BE2C (cell line): Measurements from ENCODE around the gene DBR1.

Experiments used
- DNase-seq: peaks from one replicate; pipeline ENCODE4 v3.0.0-alpha.2; 2020
- H3K27me3 ChIP-seq: fragments of 250-450 bp; sonication (Bioruptor Pico); 2 replicates; pipeline ENCODE4 v1.5.1; 2020; ENCODE audit warnings: mild to moderate bottlenecking
- H3K36me3 ChIP-seq: fragments of 250-450 bp; sonication (Bioruptor Pico); 2 replicates; pipeline ENCODE4 v1.5.1; 2020; ENCODE audit warnings: mild to moderate bottlenecking
- H3K4me1 ChIP-seq: fragments of 250-450 bp; sonication (Bioruptor Pico); 2 replicates; pipeline ENCODE4 v1.5.1; 2020
- H3K4me3 ChIP-seq: 2 replicates; pipeline ENCODE4 v1.5.1; 2011; ENCODE audit warnings: low read depth, low read length
- H3K9me3 ChIP-seq: fragments of 250-450 bp; sonication (Bioruptor Pico); 2 replicates; pipeline ENCODE4 v1.5.1; 2020
- TF ChIP-seq, protein P1 (sequence below): IDR thresholded peaks from 2 replicates; pipeline ENCODE4 v1.5.1; 2012; ENCODE audit warnings: mild to moderate bottlenecking, low read depth, low read length

DBR1 gene

DNA sequence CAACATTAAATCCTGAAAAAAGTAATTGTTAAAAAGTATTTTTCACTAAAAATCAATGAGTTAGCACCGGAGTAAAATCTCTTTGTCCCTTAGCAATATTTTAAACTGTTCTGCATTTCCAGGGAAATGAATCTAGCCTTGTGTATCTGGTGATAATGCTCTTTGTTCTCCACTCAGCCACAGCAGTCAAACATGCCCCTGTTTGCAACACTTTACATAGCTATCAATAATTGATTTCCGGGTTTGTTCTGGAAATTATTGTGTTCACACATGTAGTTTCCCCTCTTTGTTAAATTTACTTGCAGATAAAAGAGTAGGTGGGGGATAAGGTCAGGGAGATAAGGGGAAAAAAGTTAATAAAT lies 38.9 kb downstream of the DBR1 start:
- Histone ChIP-seq H3K4me1 (no peaks in the 10 kb centered on the region), H3K9me3 (no peaks in the 10 kb centered on the region), H3K36me3 (no peaks in the 10 kb centered on the region), H3K4me3 (no peak overlapping the region), H3K27me3 (no peaks in the 10 kb centered on the region)
- TF ChIP-seq, protein P1, sequence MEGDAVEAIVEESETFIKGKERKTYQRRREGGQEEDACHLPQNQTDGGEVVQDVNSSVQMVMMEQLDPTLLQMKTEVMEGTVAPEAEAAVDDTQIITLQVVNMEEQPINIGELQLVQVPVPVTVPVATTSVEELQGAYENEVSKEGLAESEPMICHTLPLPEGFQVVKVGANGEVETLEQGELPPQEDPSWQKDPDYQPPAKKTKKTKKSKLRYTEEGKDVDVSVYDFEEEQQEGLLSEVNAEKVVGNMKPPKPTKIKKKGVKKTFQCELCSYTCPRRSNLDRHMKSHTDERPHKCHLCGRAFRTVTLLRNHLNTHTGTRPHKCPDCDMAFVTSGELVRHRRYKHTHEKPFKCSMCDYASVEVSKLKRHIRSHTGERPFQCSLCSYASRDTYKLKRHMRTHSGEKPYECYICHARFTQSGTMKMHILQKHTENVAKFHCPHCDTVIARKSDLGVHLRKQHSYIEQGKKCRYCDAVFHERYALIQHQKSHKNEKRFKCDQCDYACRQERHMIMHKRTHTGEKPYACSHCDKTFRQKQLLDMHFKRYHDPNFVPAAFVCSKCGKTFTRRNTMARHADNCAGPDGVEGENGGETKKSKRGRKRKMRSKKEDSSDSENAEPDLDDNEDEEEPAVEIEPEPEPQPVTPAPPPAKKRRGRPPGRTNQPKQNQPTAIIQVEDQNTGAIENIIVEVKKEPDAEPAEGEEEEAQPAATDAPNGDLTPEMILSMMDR: no peak
- no peak for DNase-seq

DNA sequence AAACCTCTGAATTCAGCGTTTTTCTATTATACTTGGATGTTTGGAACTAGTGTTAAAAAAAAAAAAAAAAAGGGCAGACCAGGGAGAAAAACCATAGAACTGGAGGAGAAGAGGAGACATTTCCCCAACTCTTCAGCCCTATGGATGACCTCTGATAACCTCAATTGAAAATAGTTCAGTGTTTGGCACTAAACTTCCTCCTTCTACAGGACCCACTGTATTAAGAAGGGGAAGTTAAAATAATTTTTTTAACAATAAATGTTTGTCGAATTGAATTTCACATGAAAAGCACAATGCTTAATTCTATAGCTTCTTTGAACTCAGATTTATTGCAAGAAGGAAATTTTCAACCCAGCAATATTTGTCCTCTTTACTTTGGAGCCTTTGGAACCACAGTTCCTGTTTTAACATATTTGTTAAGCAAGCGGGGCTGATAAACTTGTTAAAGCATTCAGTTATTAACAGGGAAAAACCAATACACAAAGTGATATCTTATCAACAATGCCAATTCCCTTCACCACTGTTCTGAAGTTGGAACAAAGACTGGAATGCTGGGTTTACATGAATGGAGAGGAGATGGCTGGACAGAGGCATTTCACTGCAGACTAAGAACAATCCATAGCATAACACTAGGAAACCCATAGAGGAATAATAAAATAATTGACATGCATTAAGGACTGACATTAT lies 39.4 kb downstream of the DBR1 start:
- H3K4me3 ChIP-seq: no peak overlapping the region
- no peaks in the 10 kb centered on the region for H3K9me3 ChIP-seq
- no peak for DNase-seq
- H3K4me1 ChIP-seq: no peaks in the 10 kb centered on the region
- H3K27me3 ChIP-seq: no peaks in the 10 kb centered on the region
- H3K36me3 ChIP-seq: no peaks in the 10 kb centered on the region
- TF ChIP-seq, protein P1: no peak

DNA sequence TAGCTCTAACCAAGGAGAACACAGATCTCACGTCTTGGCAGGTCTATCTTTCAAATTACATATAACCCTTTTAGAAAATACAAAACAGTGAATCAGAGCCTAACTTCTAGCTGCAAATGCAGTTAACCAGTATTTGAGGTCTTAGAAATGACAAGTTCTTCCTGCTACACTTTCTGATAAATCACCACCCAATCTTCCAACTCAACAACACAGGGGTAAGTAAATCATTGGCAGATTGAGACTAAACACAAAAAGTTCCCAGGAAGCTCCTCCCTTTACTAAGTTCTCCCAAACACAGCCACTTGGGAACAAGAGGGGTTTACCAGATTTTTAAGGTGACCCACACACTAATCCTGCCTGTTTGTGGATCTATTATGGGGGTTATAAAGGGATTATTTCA lies 42.5 kb downstream of the DBR1 start, which contains the start of gene A4GNT:
Gene A4GNT (minus strand): TSS at position 152 of the 400 bp plus-strand sequence. CDS start 1,134 bp downstream, outside the sequence.
- no peak for DNase-seq

DNA sequence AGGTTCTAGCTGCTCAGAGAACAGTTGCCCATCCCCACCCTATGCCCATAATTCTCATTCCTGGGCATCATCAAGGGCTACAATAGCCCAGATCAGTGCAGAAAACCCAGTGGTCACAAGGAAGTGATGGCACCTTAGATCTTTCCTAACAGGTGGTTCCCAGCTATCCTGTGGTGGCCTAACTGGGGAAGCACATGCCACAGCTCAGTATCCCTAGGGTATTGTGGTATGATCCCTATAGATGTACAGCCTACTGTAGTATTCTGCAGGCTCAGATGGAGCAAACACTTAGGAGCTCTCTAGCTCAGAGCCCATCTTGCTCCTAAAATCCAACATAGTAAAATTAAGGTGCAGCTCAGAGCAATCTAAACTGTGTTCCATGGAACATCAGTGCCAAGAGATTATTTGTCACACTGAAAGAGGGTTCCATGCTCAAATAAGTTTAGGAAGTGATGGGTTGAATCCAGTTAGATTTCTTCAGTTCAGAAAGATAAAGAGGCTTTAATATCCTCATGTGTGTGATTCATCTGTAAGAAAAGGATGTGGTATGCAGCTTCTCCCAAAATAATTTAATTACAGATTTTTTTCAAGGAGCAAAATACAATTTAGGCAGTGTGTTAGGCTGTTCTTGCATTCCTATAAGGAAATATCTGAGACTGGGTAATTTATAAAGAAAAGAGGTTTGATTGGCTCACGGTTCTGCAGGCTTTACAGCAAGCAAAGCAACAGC lies 46.9 kb downstream of the DBR1 start:
- DNase-seq: no peak
- no peaks in the 10 kb centered on the region for H3K36me3 ChIP-seq
- TF ChIP-seq, protein P1: no peak

More for the DNA sequence above, 42.5 kb downstream of the DBR1 start, which contains the start of gene A4GNT:
- H3K9me3 ChIP-seq: no peaks in the 10 kb centered on the region
- H3K36me3 ChIP-seq: no peaks in the 10 kb centered on the region
- H3K4me3 ChIP-seq: no peak within 1 kb of the TSS
- H3K4me1 ChIP-seq: no peaks in the 10 kb centered on the region
- H3K27me3 ChIP-seq: no peaks in the 10 kb centered on the region
- TF ChIP-seq, protein P1: no peak

DNA sequence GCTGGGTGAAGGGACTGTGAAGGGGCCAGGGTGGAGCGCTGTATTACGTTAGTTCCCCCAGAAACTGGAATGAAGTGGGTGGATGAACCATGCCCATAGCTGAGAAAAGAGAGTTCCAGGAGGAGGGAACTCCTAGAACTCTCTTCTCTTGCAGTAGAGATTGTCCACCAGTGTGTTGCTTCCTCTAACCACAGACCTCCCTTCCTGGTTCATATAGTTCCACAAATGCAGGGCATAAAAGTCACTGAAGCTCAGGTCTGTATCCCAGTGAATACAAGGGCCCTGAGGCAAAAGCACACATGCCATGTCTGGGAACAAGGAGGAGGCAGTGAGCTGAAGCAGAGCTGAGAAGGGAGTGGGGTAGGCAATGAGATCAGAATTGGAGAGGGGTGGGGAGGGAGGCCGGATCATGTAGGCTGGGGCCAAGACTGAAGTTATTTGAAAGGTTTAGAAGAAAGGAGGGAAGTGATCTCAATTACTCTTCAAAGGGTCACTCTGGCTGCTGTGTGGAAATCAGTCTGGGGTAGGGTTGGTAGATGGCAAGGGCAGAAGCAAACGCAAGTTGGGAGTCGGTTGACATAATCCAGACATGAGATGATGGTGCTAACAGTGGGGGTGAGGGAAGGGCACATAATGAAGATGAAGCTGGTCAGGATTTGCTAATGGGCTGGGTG lies 49.0 kb downstream of the DBR1 start:
- H3K4me1 ChIP-seq: no peaks in the 10 kb centered on the region
- DNase-seq: no peak
- H3K4me3 ChIP-seq: no peak overlapping the region
- TF ChIP-seq, protein P1: no peak
- H3K27me3 ChIP-seq: no peaks in the 10 kb centered on the region
- no peaks in the 10 kb centered on the region for H3K36me3 ChIP-seq
- no peaks in the 10 kb centered on the region for H3K9me3 ChIP-seq

More for the DNA sequence above, 46.9 kb downstream of the DBR1 start:
- Histone ChIP-seq H3K9me3 (no peaks in the 10 kb centered on the region), H3K4me3 (no peak overlapping the region), H3K4me1 (no peaks in the 10 kb centered on the region), H3K27me3 (no peaks in the 10 kb centered on the region)
